ENCODE data around the gene MEDAG. TPM values are rescaled to one million over a fixed set of nuclear protein-coding genes. Genes with fewer than 3 reads are reported as not detected.

Gene MEDAG
- total RNA-seq, result 21.9 and 54.2 TPM in 2 replicates

DNA sequence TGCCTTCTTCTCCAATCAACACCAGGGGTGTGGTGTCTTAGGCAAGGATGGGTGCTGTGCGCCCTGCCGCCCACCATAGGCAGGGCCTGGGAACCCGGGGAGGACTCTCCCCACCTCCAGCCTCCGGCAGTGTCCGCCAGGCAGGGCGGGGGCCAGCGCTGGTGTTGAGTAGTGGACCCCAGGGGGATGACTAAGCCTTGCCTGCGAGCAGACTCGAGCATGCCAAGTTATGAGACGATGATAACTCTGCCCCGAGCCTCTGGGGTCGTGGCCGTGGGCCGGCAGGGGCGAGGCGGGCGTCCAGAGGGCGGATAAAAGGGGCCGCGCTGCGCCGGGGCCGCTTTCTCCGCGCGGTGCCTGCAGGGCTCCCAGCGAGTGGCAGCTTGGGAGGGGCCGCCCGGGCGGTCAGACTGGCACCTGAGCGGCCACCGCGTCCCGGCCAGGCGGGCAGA is at the start of gene MEDAG:
TSS of gene MEDAG (plus strand) at position 340 of the 452 bp plus-strand sequence. CDS start 245 bp downstream, outside the sequence.

DNA sequence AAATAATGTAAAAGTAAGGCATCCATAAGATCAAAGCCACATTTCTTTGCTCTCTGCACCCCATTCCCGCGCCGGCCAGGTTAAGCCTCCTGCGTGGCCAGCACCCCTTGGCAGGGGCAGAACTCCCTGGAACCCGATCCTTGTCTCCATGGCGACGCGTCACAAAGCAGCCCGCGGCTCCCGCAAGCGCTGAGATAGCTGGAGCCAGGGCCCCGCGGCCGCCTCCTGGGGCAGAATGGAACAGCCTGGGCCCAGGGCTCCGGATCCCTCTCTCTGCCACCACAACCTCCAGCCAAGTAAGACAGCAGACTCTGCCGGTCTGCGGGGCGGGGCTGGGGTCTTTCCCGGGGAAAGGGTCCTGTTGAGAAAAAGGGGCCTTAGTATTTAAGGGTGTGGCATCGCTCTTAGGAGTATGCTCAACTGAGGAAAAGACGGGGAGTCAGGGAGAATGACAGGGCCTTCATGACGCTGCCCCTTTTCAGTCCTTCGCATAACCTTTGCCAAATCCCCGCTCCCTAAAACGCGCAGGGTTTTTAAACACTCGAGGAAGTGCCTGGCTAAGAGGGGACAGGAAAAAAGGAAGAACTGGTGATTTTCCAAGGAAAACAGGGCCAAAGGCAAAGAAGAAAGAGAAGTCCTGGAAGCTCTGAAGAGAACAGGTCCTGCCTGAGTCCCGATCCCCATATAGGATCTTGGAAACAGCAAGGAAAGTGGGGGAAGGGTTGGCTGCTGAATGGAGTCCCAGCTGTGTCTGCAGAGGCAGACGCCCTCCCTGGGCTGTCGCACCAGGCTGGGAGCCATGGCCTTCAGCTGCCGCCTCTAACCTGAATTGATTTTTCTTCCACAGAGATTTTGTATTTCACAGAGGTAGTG is 26.6 kb downstream of the MEDAG start, which contains the start of gene TEX26:
TSS of gene TEX26 (plus strand) at position 176 of the 873 bp plus-strand sequence. CDS start at position 236, 60 bp downstream.

Other genes with a start within 250 kb of the MEDAG start
- not detected in 2 replicates for gene ALOX5AP, start 170.7 kb upstream of the MEDAG start, total RNA-seq
- gene TEX26, start 26.4 kb downstream of the MEDAG start, total RNA-seq, result not detected in 2 replicates

All from smooth muscle cell of the pulmonary artery (primary cell).